GM12878 (cell line): ENCODE results near the gene BNIP3.

Experiments used
- CEBPZ ChIP-seq: fragments of 150-350 bp; IDR thresholded peaks from 2 replicates; pipeline ENCODE4 v1.6.1; 2016; ENCODE audit warnings: low read depth, low read length
- JUND ChIP-seq: IDR thresholded peaks from 2 replicates; pipeline ENCODE4 v1.6.1; 2012; ENCODE audit warnings: low read depth, mild to moderate bottlenecking, low read length, improper control_type of control experiment, moderate library complexity
- MAX ChIP-seq: IDR thresholded peaks from 2 replicates; pipeline ENCODE4 v1.6.1; 2012; ENCODE audit warnings: low read depth, low read length, improper control_type of control experiment
- PAX5 ChIP-seq: IDR thresholded peaks from 2 replicates; pipeline ENCODE4 v1.6.1; 2011; ENCODE audit warnings: low read depth, low read length, borderline replicate concordance
- POLR2AphosphoS2 ChIP-seq: IDR thresholded peaks from 2 replicates; pipeline ENCODE4 v1.6.1; 2011; ENCODE audit warnings: low read depth, mild to moderate bottlenecking, low read length, improper control_type of control experiment, moderate library complexity
- RBBP5 ChIP-seq: fragments of 200-600 bp; sonication (generic); conservative IDR thresholded peaks from 2 replicates; pipeline ENCODE4 v1.6.1; 2016
- RUNX3 ChIP-seq: IDR thresholded peaks from 2 replicates; pipeline ENCODE4 v1.6.1; 2012; ENCODE audit warnings: low read length, inconsistent platforms
- ZNF207 ChIP-seq: fragments of 450-650 bp; IDR thresholded peaks from 2 replicates; pipeline ENCODE4 v1.6.1; 2014; ENCODE audit warnings: antibody characterized with exemption, mild to moderate bottlenecking, borderline replicate concordance
- ZNF274 ChIP-seq: IDR thresholded peaks from one replicate; pipeline ENCODE4 v1.8.0; 2011; ENCODE audit not compliant: insufficient read length, insufficient read depth
- TF ChIP-seq, protein P1 (sequence below): IDR thresholded peaks from 2 replicates; pipeline ENCODE4 v1.6.1; 2012; ENCODE audit warnings: low read length, inconsistent platforms
- TF ChIP-seq, protein P2 (sequence below), 3 experiments: IDR thresholded peaks in 2 of 3; conservative IDR thresholded peaks in 1 of 3; 2 replicates each; pipeline ENCODE4 v1.5.1; 2011; ENCODE audit warnings: low read depth in 3 of 3, low read length in 3 of 3, mild to moderate bottlenecking in 3 of 3, control low read depth in 2 of 3, moderate library complexity in 2 of 3, inconsistent platforms in 1 of 3, mixed read lengths in 1 of 3; ENCODE audit not compliant: control insufficient read depth in 2 of 3, insufficient read depth in 1 of 3; ENCODE audit errors: extremely low read depth in 1 of 3

DNA sequence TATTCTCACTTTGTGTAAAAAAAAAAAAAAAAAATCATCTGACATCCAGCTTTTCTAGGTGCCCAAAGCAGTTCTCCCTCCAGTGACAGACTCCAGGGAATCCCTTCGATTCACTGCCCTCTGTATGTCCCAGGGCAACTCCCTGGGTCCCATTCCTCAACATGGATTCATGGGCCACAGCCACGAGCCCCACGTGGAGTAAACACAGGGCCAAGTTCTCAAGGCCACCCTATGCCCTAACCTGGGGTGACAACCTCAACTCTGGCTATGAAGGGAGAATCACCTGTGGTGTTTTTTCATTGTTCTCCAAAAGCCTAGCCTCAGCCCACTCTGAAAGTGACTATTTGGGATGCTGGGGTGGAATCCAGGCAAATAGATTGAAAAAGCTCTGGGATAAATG is 3.4 kb downstream of the BNIP3 start:
- no peak for TF ChIP-seq RBBP5
- TF ChIP-seq CEBPZ = no peak
- no peak for TF ChIP-seq PAX5
- no peak for TF ChIP-seq MAX
- TF ChIP-seq RUNX3 = no peak
- TF ChIP-seq, protein P1, sequence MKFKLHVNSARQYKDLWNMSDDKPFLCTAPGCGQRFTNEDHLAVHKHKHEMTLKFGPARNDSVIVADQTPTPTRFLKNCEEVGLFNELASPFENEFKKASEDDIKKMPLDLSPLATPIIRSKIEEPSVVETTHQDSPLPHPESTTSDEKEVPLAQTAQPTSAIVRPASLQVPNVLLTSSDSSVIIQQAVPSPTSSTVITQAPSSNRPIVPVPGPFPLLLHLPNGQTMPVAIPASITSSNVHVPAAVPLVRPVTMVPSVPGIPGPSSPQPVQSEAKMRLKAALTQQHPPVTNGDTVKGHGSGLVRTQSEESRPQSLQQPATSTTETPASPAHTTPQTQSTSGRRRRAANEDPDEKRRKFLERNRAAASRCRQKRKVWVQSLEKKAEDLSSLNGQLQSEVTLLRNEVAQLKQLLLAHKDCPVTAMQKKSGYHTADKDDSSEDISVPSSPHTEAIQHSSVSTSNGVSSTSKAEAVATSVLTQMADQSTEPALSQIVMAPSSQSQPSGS = no peak
- TF ChIP-seq ZNF274 = no peak
- TF ChIP-seq, protein P2, sequence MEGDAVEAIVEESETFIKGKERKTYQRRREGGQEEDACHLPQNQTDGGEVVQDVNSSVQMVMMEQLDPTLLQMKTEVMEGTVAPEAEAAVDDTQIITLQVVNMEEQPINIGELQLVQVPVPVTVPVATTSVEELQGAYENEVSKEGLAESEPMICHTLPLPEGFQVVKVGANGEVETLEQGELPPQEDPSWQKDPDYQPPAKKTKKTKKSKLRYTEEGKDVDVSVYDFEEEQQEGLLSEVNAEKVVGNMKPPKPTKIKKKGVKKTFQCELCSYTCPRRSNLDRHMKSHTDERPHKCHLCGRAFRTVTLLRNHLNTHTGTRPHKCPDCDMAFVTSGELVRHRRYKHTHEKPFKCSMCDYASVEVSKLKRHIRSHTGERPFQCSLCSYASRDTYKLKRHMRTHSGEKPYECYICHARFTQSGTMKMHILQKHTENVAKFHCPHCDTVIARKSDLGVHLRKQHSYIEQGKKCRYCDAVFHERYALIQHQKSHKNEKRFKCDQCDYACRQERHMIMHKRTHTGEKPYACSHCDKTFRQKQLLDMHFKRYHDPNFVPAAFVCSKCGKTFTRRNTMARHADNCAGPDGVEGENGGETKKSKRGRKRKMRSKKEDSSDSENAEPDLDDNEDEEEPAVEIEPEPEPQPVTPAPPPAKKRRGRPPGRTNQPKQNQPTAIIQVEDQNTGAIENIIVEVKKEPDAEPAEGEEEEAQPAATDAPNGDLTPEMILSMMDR (IDR thresholded peaks at IDR 0.05 in 2 of 3, conservative IDR thresholded peaks at IDR 0.05 in 1 of 3; ENCODE audit: control insufficient read depth in 2 of 3, extremely low read depth in 1 of 3, insufficient read depth in 1 of 3, low read depth in 3 of 3, low read length in 3 of 3) = no peak
- no peak for TF ChIP-seq ZNF207
- TF ChIP-seq POLR2AphosphoS2 = no peak
- TF ChIP-seq JUND = no peak
